ENCODE measurements around the gene SLC7A8.

Gene SLC7A8

GRCh38 chr14:23143911-23144310 is 39.5 kb downstream of the SLC7A8 start:
- no peak overlapping the region for H3K9ac ChIP-seq (ENCODE audit: low read depth, low read length)
- no peaks in the 10 kb centered on the region for H3K9me3 ChIP-seq (ENCODE audit: control insufficient read depth, insufficient read depth, low read length)
- H3K27ac ChIP-seq (ENCODE audit: low read depth, low read length), result no peak overlapping the region
- peaks cover 40% of the 10 kb centered on the region for H3K36me3 ChIP-seq (ENCODE audit: control insufficient read depth, insufficient read depth, low read length)
- H3K4me3 ChIP-seq (ENCODE audit: low read depth, low read length), result no peak overlapping the region
- no peaks in the 10 kb centered on the region for H3K4me1 ChIP-seq (ENCODE audit: control insufficient read depth, insufficient read depth, low read length)
- no peaks in the 10 kb centered on the region for H3K27me3 ChIP-seq (ENCODE audit: control insufficient read depth, insufficient read depth, low read length)

- Histone ChIP-seq H3K4me3 (ENCODE audit: low read depth, low read length) (no peak overlapping the region), H3K9ac (ENCODE audit: low read depth, low read length) (no peak overlapping the region), H3K9me3 (ENCODE audit: control insufficient read depth, insufficient read depth, low read length) (no peaks in the 10 kb centered on the region), H3K27ac (ENCODE audit: low read depth, low read length) (no peak overlapping the region), H3K36me3 (ENCODE audit: control insufficient read depth, insufficient read depth, low read length) (peaks cover 44% of the 10 kb centered on the region), H3K27me3 (ENCODE audit: control insufficient read depth, insufficient read depth, low read length) (no peaks in the 10 kb centered on the region), H3K4me1 (ENCODE audit: control insufficient read depth, insufficient read depth, low read length) (no peaks in the 10 kb centered on the region)
Observed at GRCh38 chr14:23142826-23143225, 40.6 kb downstream of the SLC7A8 start.

- Histone ChIP-seq H3K9ac (ENCODE audit: low read depth, low read length) (no peak overlapping the region), H3K27me3 (ENCODE audit: control insufficient read depth, insufficient read depth, low read length) (no peaks in the 10 kb centered on the region), H3K27ac (ENCODE audit: low read depth, low read length) (no peak overlapping the region), H3K9me3 (ENCODE audit: control insufficient read depth, insufficient read depth, low read length) (no peaks in the 10 kb centered on the region), H3K4me1 (ENCODE audit: control insufficient read depth, insufficient read depth, low read length) (no peaks in the 10 kb centered on the region), H3K4me3 (ENCODE audit: low read depth, low read length) (no peak overlapping the region), H3K36me3 (ENCODE audit: control insufficient read depth, insufficient read depth, low read length) (peaks cover 54% of the 10 kb centered on the region)
Observed at GRCh38 chr14:23141706-23142444, 41.6 kb downstream of the SLC7A8 start.

GRCh38 chr14:23140371-23140770 is 43.1 kb downstream of the SLC7A8 start:
- Histone ChIP-seq H3K27ac (ENCODE audit: low read depth, low read length) (no peak overlapping the region), H3K9me3 (ENCODE audit: control insufficient read depth, insufficient read depth, low read length) (no peaks in the 10 kb centered on the region), H3K9ac (ENCODE audit: low read depth, low read length) (no peak overlapping the region), H3K4me1 (ENCODE audit: control insufficient read depth, insufficient read depth, low read length) (no peaks in the 10 kb centered on the region), H3K27me3 (ENCODE audit: control insufficient read depth, insufficient read depth, low read length) (no peaks in the 10 kb centered on the region), H3K4me3 (ENCODE audit: low read depth, low read length) (no peak overlapping the region), H3K36me3 (ENCODE audit: control insufficient read depth, insufficient read depth, low read length) (peaks cover 64% of the 10 kb centered on the region)

- Histone ChIP-seq H3K4me1 (ENCODE audit: control insufficient read depth, insufficient read depth, low read length) (no peaks in the 10 kb centered on the region), H3K27me3 (ENCODE audit: control insufficient read depth, insufficient read depth, low read length) (no peaks in the 10 kb centered on the region), H3K9me3 (ENCODE audit: control insufficient read depth, insufficient read depth, low read length) (no peaks in the 10 kb centered on the region), H3K27ac (ENCODE audit: low read depth, low read length) (no peak overlapping the region), H3K36me3 (ENCODE audit: control insufficient read depth, insufficient read depth, low read length) (peaks cover 64% of the 10 kb centered on the region), H3K4me3 (ENCODE audit: low read depth, low read length) (no peak overlapping the region), H3K9ac (ENCODE audit: low read depth, low read length) (no peak overlapping the region)
Observed at GRCh38 chr14:23139874-23140273, 43.6 kb downstream of the SLC7A8 start.

- H3K4me1 ChIP-seq (ENCODE audit: control insufficient read depth, insufficient read depth, low read length), result no peaks in the 10 kb centered on the region
- no peaks in the 10 kb centered on the region for H3K27me3 ChIP-seq (ENCODE audit: control insufficient read depth, insufficient read depth, low read length)
- H3K27ac ChIP-seq (ENCODE audit: low read depth, low read length), result no peak overlapping the region
- H3K36me3 ChIP-seq (ENCODE audit: control insufficient read depth, insufficient read depth, low read length), result peaks cover 57% of the 10 kb centered on the region
- no peak overlapping the region for H3K4me3 ChIP-seq (ENCODE audit: low read depth, low read length)
- no peaks in the 10 kb centered on the region for H3K9me3 ChIP-seq (ENCODE audit: control insufficient read depth, insufficient read depth, low read length)
- H3K9ac ChIP-seq (ENCODE audit: low read depth, low read length), result no peak overlapping the region
Observed at GRCh38 chr14:23137813-23138535, 45.5 kb downstream of the SLC7A8 start.

- H3K36me3 ChIP-seq (ENCODE audit: control insufficient read depth, insufficient read depth, low read length), result peaks cover 51% of the 10 kb centered on the region
Observed at GRCh38 chr14:23137192-23137812, 46.2 kb downstream of the SLC7A8 start.

GRCh38 chr14:23136566-23137133 is 46.8 kb downstream of the SLC7A8 start:
- Histone ChIP-seq H3K9me3 (ENCODE audit: control insufficient read depth, insufficient read depth, low read length) (no peaks in the 10 kb centered on the region), H3K36me3 (ENCODE audit: control insufficient read depth, insufficient read depth, low read length) (peaks cover 52% of the 10 kb centered on the region), H3K27me3 (ENCODE audit: control insufficient read depth, insufficient read depth, low read length) (no peaks in the 10 kb centered on the region), H3K4me3 (ENCODE audit: low read depth, low read length) (no peak overlapping the region), H3K27ac (ENCODE audit: low read depth, low read length) (no peak overlapping the region), H3K4me1 (ENCODE audit: control insufficient read depth, insufficient read depth, low read length) (no peaks in the 10 kb centered on the region), H3K9ac (ENCODE audit: low read depth, low read length) (no peak overlapping the region)

More at GRCh38 chr14:23137192-23137812, 46.2 kb downstream of the SLC7A8 start:
- H3K9me3 ChIP-seq (ENCODE audit: control insufficient read depth, insufficient read depth, low read length), result no peaks in the 10 kb centered on the region
- H3K4me3 ChIP-seq (ENCODE audit: low read depth, low read length), result no peak overlapping the region
- no peaks in the 10 kb centered on the region for H3K4me1 ChIP-seq (ENCODE audit: control insufficient read depth, insufficient read depth, low read length)
- no peaks in the 10 kb centered on the region for H3K27me3 ChIP-seq (ENCODE audit: control insufficient read depth, insufficient read depth, low read length)
- no peak overlapping the region for H3K9ac ChIP-seq (ENCODE audit: low read depth, low read length)
- no peak overlapping the region for H3K27ac ChIP-seq (ENCODE audit: low read depth, low read length)

- Histone ChIP-seq H3K36me3 (ENCODE audit: control insufficient read depth, insufficient read depth, low read length) (peaks cover 61% of the 10 kb centered on the region), H3K4me1 (ENCODE audit: control insufficient read depth, insufficient read depth, low read length) (no peaks in the 10 kb centered on the region), H3K27ac (ENCODE audit: low read depth, low read length) (no peak overlapping the region), H3K4me3 (ENCODE audit: low read depth, low read length) (no peak overlapping the region), H3K9ac (ENCODE audit: low read depth, low read length) (no peak overlapping the region), H3K27me3 (ENCODE audit: control insufficient read depth, insufficient read depth, low read length) (no peaks in the 10 kb centered on the region), H3K9me3 (ENCODE audit: control insufficient read depth, insufficient read depth, low read length) (no peaks in the 10 kb centered on the region)
Observed at GRCh38 chr14:23132970-23133369, 50.5 kb downstream of the SLC7A8 start.

- Histone ChIP-seq H3K4me1 (ENCODE audit: control insufficient read depth, insufficient read depth, low read length) (no peaks in the 10 kb centered on the region), H3K4me3 (ENCODE audit: low read depth, low read length) (no peak overlapping the region), H3K36me3 (ENCODE audit: control insufficient read depth, insufficient read depth, low read length) (peaks cover 58% of the 10 kb centered on the region), H3K9ac (ENCODE audit: low read depth, low read length) (no peak overlapping the region), H3K27ac (ENCODE audit: low read depth, low read length) (no peak overlapping the region), H3K9me3 (ENCODE audit: control insufficient read depth, insufficient read depth, low read length) (no peaks in the 10 kb centered on the region), H3K27me3 (ENCODE audit: control insufficient read depth, insufficient read depth, low read length) (no peaks in the 10 kb centered on the region; the same call in 1 of the 2 replicates)
Observed at GRCh38 chr14:23131482-23131881, 52.0 kb downstream of the SLC7A8 start.

All from HUES48 (cell line).